Measurements from ENCODE around the gene CELSR3.

The CELSR3 gene

GRCh38 chr3:48641396-48641795 lies 21.3 kb downstream of the CELSR3 start:
- H3K27ac ChIP-seq (replicated peaks): no peak overlapping the region
- H3K4me3 ChIP-seq (replicated peaks; ENCODE audit: insufficient read depth, low read length): no peak overlapping the region
- H3K27me3 ChIP-seq (ENCODE audit: insufficient read depth, poor library complexity, severe bottlenecking): no peaks in the 10 kb centered on the region
- DNase-seq (ENCODE audit: low read depth in 1 of 2, low spot score in 1 of 2): no peak
- TF ChIP-seq SPI1 (IDR thresholded peaks at IDR 0.05; ENCODE audit: borderline replicate concordance, low read depth) (no peak), GABPA (IDR thresholded peaks at IDR 0.05; ENCODE audit: low read depth) (no peak), REST (IDR thresholded peaks at IDR 0.05; ENCODE audit: insufficient replicate concordance, low read depth) (no peak), CTCF (IDR thresholded peaks at IDR 0.05; ENCODE audit: insufficient read depth, low read length) (no peak), POLR2AphosphoS5 (IDR thresholded peaks at IDR 0.05; ENCODE audit: low read depth) (no peak)

- TF ChIP-seq CTCF (IDR thresholded peaks at IDR 0.05; ENCODE audit: insufficient read depth, low read length): no peak
- no peak for TF ChIP-seq GABPA (IDR thresholded peaks at IDR 0.05; ENCODE audit: low read depth)
- no peak for TF ChIP-seq REST (IDR thresholded peaks at IDR 0.05; ENCODE audit: insufficient replicate concordance, low read depth)
- TF ChIP-seq POLR2AphosphoS5 (IDR thresholded peaks at IDR 0.05; ENCODE audit: low read depth): no peak
- TF ChIP-seq SPI1 (IDR thresholded peaks at IDR 0.05; ENCODE audit: borderline replicate concordance, low read depth): no peak
- H3K27ac ChIP-seq (replicated peaks): no peak overlapping the region
- DNase-seq (ENCODE audit: low read depth in 1 of 2, low spot score in 1 of 2): no peak
- H3K27me3 ChIP-seq (ENCODE audit: insufficient read depth, poor library complexity, severe bottlenecking): no peaks in the 10 kb centered on the region
- no peak overlapping the region for H3K4me3 ChIP-seq (replicated peaks; ENCODE audit: insufficient read depth, low read length)
Measured at GRCh38 chr3:48639944-48640606, 22.6 kb downstream of the CELSR3 start.

GRCh38 chr3:48637305-48637704 lies 25.4 kb downstream of the CELSR3 start:
- DNase-seq (ENCODE audit: low read depth in 1 of 2, low spot score in 1 of 2): no peak
- Histone ChIP-seq H3K27me3 (ENCODE audit: insufficient read depth, poor library complexity, severe bottlenecking) (no peaks in the 10 kb centered on the region), H3K27ac (replicated peaks) (no peak overlapping the region), H3K4me3 (replicated peaks; ENCODE audit: insufficient read depth, low read length) (no peak overlapping the region)
- TF ChIP-seq GABPA (IDR thresholded peaks at IDR 0.05; ENCODE audit: low read depth): no peak
- TF ChIP-seq SPI1 (IDR thresholded peaks at IDR 0.05; ENCODE audit: borderline replicate concordance, low read depth): no peak
- no peak for TF ChIP-seq POLR2AphosphoS5 (IDR thresholded peaks at IDR 0.05; ENCODE audit: low read depth)
- TF ChIP-seq REST (IDR thresholded peaks at IDR 0.05; ENCODE audit: insufficient replicate concordance, low read depth): no peak
- TF ChIP-seq CTCF (IDR thresholded peaks at IDR 0.05; ENCODE audit: insufficient read depth, low read length): no peak

Measured in HL-60 (cell line).